ENCODE data around the gene SCN1A. TPM values are rescaled to one million over a fixed set of nuclear protein-coding genes. Genes with fewer than 3 reads are reported as not detected.

The SCN1A gene
- total and polyA plus RNA-seq, 2 donors (not counting 3 experiments of a cell fraction or from before 2014, with no cell fraction given) = not detected

- Histone ChIP-seq H3K4me3 (replicated peaks in 1 of 3; ENCODE audit: insufficient read depth in 1 of 3, low read depth in 1 of 3, low read length in 3 of 3) (no peak overlapping the region), H3K36me3 (ENCODE audit: control insufficient read depth in 2 of 2, extremely low read depth in 1 of 2, insufficient read depth in 2 of 2, low read length in 2 of 2) (no peaks in the 10 kb centered on the region), H3K9ac (replicated peaks; ENCODE audit: extremely low read depth, insufficient read depth, low read length) (no peak overlapping the region), H3K4me2 (ENCODE audit: insufficient read depth, low read length) (no peak overlapping the region), H3K27me3 (ENCODE audit: control insufficient read depth in 2 of 2, insufficient read depth in 2 of 2, low read length in 2 of 2) (no peaks in the 10 kb centered on the region), H2AFZ (ENCODE audit: low read depth, low read length) (no peak overlapping the region), H3K27ac (ENCODE audit: insufficient read depth, low read depth, low read length) (no peak overlapping the region), H3K9me1 (replicated peaks; ENCODE audit: control insufficient read depth, extremely low read depth, insufficient read depth, low read length) (no peaks in the 10 kb centered on the region), H3K9me3 (replicated peaks; ENCODE audit: control insufficient read depth, insufficient read depth, low read length) (no peaks in the 10 kb centered on the region), H3K79me2 (ENCODE audit: control insufficient read depth, insufficient read depth, low read length) (no peaks in the 10 kb centered on the region), H4K20me1 (replicated peaks; ENCODE audit: control insufficient read depth, extremely low read depth, insufficient read depth, low read length) (no peaks in the 10 kb centered on the region), H3K4me1 (ENCODE audit: control insufficient read depth, extremely low read depth, insufficient read depth, low read length) (no peaks in the 10 kb centered on the region)
- DNase-seq (ENCODE audit: low read depth, low spot score) = no peak
- dilution Hi-C loops (cut with MboI; ENCODE audit: extremely low pct_ligation_motif_present, low sequenced_read_pairs) = no loop called here
- intact Hi-C loops (cut with micrococcal nuclease) = no loop called here
- POLR2A ChIA-PET = no interaction called here
- CTCF ChIA-PET = interaction anchor here (1.1 kb wide), 1 partner anchor 206 kb away, joined by 3 read pairs; no protein-coding TSS in a partner anchor
- TF ChIP-seq EZH2 (IDR thresholded peaks at IDR 0.05; ENCODE audit: borderline replicate concordance, low read depth, low read length, severe bottlenecking) (no peak), POLR2AphosphoS5 (IDR thresholded peaks at IDR 0.05; ENCODE audit: insufficient read depth, low read depth, low read length) (no peak), JUN (IDR thresholded peaks at IDR 0.05; ENCODE audit: borderline replicate concordance, insufficient read depth, insufficient read length, low read depth) (no peak), CTCF (IDR thresholded peaks at IDR 0.05; ENCODE audit: extremely low read depth in 1 of 2, insufficient read depth in 1 of 2, low read depth in 1 of 2, low read length in 2 of 2) (no peak), POLR2A (IDR thresholded peaks at IDR 0.05; ENCODE audit: low read depth, low read length) (no peak), FOS (IDR thresholded peaks at IDR 0.05; ENCODE audit: borderline replicate concordance, insufficient read depth, low read length) (no peak), GATA2 (IDR thresholded peaks at IDR 0.05; ENCODE audit: insufficient read depth, insufficient read length, low read depth, low read length) (no peak), MYC (IDR thresholded peaks at IDR 0.05; ENCODE audit: low read depth, low read length) (no peak)
- TF ChIP-seq, protein P1, sequence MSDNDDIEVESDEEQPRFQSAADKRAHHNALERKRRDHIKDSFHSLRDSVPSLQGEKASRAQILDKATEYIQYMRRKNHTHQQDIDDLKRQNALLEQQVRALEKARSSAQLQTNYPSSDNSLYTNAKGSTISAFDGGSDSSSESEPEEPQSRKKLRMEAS (IDR thresholded peaks at IDR 0.05; ENCODE audit: insufficient read depth, insufficient read length) = no peak
- FAIRE-seq = no peak
- BruUV-seq (replicated peaks) = no TSS peak
These were observed 27.0 kb upstream of the SCN1A start for GRCh38 chr2:166154685-166155338.

Measured in endothelial cell of umbilical vein (primary cell).